ENCODE data around the gene C19orf44. TPM values are rescaled to one million over a fixed set of nuclear protein-coding genes. Genes with fewer than 3 reads are reported as not detected.
"Not testable (repeated sequence)": the region's sequence is repeated elsewhere in the genome, so short reads cannot be mapped to it uniquely, and the experiment has no call there.

Gene C19orf44
- total RNA-seq, 4 donors from 2014 or later, result 2.7 to 7.4 (median 6.5) TPM

DNA sequence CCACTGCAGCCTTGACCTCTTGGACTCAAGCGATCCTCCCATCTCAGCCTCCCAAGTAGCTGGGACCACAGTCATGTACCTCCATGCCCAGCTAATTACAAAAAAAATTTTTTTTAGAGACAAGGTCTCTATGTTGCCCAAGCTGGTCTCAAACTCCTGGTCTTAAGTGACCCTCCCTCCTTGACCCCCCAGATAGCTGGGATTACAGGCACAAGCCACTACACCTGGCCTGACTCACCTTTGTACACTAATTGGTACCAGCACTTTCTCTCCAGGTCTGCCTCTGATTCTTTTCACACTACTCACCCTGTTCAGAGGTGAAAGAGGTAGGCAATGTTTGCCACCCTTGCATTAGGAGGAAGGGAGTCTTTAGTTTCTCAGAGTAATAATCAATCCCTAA is 18.9 kb upstream of the C19orf44 start:
- Histone ChIP-seq H3K27ac (no peak overlapping the region), H3K4me1 (peaks cover 3% of the 10 kb centered on the region), H3K36me3 (no peaks in the 10 kb centered on the region), H3K9me3 (no peaks in the 10 kb centered on the region), H3K27me3 (no peaks in the 10 kb centered on the region), H3K4me3 (no peak overlapping the region)
- DNase-seq (ENCODE audit: low spot score in 2 of 2), result no peak
- TF ChIP-seq EP300 (IDR thresholded peaks at IDR 0.05) (no peak), POLR2A (IDR thresholded peaks at IDR 0.05) (no peak), POLR2AphosphoS5 (IDR thresholded peaks at IDR 0.05) (no peak)
- TF ChIP-seq, protein P1, sequence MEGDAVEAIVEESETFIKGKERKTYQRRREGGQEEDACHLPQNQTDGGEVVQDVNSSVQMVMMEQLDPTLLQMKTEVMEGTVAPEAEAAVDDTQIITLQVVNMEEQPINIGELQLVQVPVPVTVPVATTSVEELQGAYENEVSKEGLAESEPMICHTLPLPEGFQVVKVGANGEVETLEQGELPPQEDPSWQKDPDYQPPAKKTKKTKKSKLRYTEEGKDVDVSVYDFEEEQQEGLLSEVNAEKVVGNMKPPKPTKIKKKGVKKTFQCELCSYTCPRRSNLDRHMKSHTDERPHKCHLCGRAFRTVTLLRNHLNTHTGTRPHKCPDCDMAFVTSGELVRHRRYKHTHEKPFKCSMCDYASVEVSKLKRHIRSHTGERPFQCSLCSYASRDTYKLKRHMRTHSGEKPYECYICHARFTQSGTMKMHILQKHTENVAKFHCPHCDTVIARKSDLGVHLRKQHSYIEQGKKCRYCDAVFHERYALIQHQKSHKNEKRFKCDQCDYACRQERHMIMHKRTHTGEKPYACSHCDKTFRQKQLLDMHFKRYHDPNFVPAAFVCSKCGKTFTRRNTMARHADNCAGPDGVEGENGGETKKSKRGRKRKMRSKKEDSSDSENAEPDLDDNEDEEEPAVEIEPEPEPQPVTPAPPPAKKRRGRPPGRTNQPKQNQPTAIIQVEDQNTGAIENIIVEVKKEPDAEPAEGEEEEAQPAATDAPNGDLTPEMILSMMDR (IDR thresholded peaks at IDR 0.05), result no peak
- 94% methylated on average over 1 of the region's 1 CpG for WGBS

DNA sequence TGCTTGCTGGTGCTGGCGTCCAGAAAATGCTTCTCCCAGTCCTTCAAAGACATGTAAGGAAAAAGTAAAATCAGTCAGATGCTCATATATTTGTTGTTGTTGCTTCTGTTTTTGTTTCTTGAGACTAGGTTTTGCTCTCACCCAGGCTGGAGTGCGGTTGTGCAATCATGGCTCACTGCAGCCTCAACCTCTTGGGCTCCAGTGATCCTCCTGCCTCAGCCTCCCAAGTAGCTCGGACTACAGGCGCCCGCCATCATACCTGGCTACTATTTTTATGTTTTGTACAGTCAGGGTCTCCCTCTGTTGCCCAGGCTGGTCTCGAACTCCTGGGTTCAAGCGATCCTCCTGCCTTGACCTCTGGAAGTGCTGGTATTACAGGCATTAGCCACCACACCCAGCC is 13.4 kb upstream of the C19orf44 start:
- no peak for DNase-seq (ENCODE audit: low spot score in 2 of 2)
- Histone ChIP-seq H3K4me1 (no peaks in the 10 kb centered on the region), H3K4me3 (no peak overlapping the region), H3K9me3 (no peaks in the 10 kb centered on the region), H3K27ac (no peak overlapping the region), H3K36me3 (no peaks in the 10 kb centered on the region), H3K27me3 (no peaks in the 10 kb centered on the region)
- TF ChIP-seq POLR2AphosphoS5 (IDR thresholded peaks at IDR 0.05) (no peak), EP300 (IDR thresholded peaks at IDR 0.05) (no peak), POLR2A (IDR thresholded peaks at IDR 0.05) (no peak)
- 89% methylated on average over 7 of the region's 7 CpGs for WGBS

DNA sequence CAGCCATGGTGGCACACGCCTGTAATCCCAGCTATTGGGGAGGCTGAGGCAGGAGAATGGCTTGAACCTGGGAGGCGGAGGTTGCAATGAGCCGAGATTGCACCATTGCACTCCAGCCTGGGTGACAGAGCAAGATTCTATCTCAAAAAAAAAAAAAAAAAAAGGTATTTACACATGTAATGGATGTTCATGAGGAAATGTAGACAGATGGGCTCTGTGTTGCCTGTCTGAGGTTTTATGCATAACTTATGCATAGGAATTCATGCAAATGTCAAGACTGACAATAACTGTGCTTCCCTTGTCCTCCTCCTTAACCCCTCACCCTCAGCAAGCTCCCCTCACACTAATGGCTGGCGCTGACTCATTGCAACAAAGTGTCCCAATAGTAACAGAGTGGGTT is 9.7 kb upstream of the C19orf44 start:
- H3K27ac ChIP-seq; H3K4me3 ChIP-seq; H3K4me1 ChIP-seq; H3K27me3 ChIP-seq; DNase-seq (ENCODE audit: low spot score in 2 of 2); H3K9me3 ChIP-seq; H3K36me3 ChIP-seq: not testable (repeated sequence)
- 95% methylated on average over 4 of the region's 4 CpGs for WGBS

- Histone ChIP-seq H3K9me3 (no peaks in the 10 kb centered on the region), H3K4me1 (peaks cover 12% of the 10 kb centered on the region), H3K27me3 (no peaks in the 10 kb centered on the region), H3K27ac (peak overlapping the region; percentile 64), H3K36me3 (peaks cover 8% of the 10 kb centered on the region), H3K4me3 (peak overlapping the region; percentile 79)
- TF ChIP-seq POLR2AphosphoS5 (IDR thresholded peaks at IDR 0.05) (no peak), EP300 (IDR thresholded peaks at IDR 0.05) (no peak), POLR2A (IDR thresholded peaks at IDR 0.05) (no peak)
- TF ChIP-seq, protein P1 (IDR thresholded peaks at IDR 0.05), result no peak
- WGBS, result 22% methylated on average over 16 of the region's 16 CpGs
- DNase-seq (ENCODE audit: low spot score in 2 of 2), result no peak
Measured at GRCh38 chr19:16496613-16496983, 404 bp downstream of the C19orf44 start.

- Histone ChIP-seq H3K4me3 (peak overlapping the region; percentile 79), H3K27me3 (no peaks in the 10 kb centered on the region), H3K9me3 (no peaks in the 10 kb centered on the region), H3K4me1 (peaks cover 12% of the 10 kb centered on the region), H3K27ac (peak overlapping the region; percentile 64), H3K36me3 (peaks cover 10% of the 10 kb centered on the region)
- WGBS, result 81% methylated on average over 12 of the region's 12 CpGs
- TF ChIP-seq, protein P1 (IDR thresholded peaks at IDR 0.05), result no peak
- TF ChIP-seq POLR2A (IDR thresholded peaks at IDR 0.05) (no peak), EP300 (IDR thresholded peaks at IDR 0.05) (no peak), POLR2AphosphoS5 (IDR thresholded peaks at IDR 0.05) (no peak)
- DNase-seq (ENCODE audit: low spot score in 2 of 2), result no peak
Measured at GRCh38 chr19:16497042-16497441, 848 bp downstream of the C19orf44 start.

- H3K27me3 ChIP-seq, result no peaks in the 10 kb centered on the region
- H3K9me3 ChIP-seq, result no peaks in the 10 kb centered on the region
- 93% methylated on average over 6 of the region's 6 CpGs for WGBS
- no peak overlapping the region for H3K27ac ChIP-seq
- H3K36me3 ChIP-seq, result peaks cover 17% of the 10 kb centered on the region
- H3K4me3 ChIP-seq, result no peak overlapping the region
- DNase-seq (ENCODE audit: low spot score in 2 of 2), result no peak
- peaks cover 12% of the 10 kb centered on the region for H3K4me1 ChIP-seq
- TF ChIP-seq EP300 (IDR thresholded peaks at IDR 0.05), result no peak
- TF ChIP-seq, protein P1 (IDR thresholded peaks at IDR 0.05), result no peak
- no peak for TF ChIP-seq POLR2AphosphoS5 (IDR thresholded peaks at IDR 0.05)
- TF ChIP-seq POLR2A (IDR thresholded peaks at IDR 0.05), result no peak
Measured at GRCh38 chr19:16497837-16498236, 1.6 kb downstream of the C19orf44 start.

Data from suprapubic skin (tissue), 4 donors.